Spleen (tissue), 7 donors: ENCODE results near the gene FAM209B.

ENCODE experiments used
- CTCF ChIP-seq, 11 experiments: fragments of 200-600 bp in 7 of 11; fragments of 450-650 bp in 4 of 11; sonication (generic) in 4 of 11; IDR thresholded peaks in 8 of 11; conservative IDR thresholded peaks in 3 of 11; 1 replicate in 7 of 11; 2 replicates in 4 of 11; pipeline versions ENCODE4 v1.4.0 to v1.8.0; 2016 to 2021; ENCODE audit warnings: antibody characterized with exemption in 11 of 11, inconsistent platforms in 4 of 11, mild to moderate bottlenecking in 1 of 11
- POLR2A ChIP-seq, 3 donors: fragments of 450-650 bp; IDR thresholded peaks; one replicate each; pipeline ENCODE4 v1.5.1; 2017; ENCODE audit warnings: antibody characterized with exemption in 3 of 3, mild to moderate bottlenecking in 1 of 3
- donor health status: DM: no; HTN: no; CAD: no; lungs with moderate emphysema.
- donor health status: DM: no; HTN: no; CAD: no.
- donor health status: DM: no; HTN: no; CAD: no.

GRCh38 chr20:56504373-56505005 is 28.6 kb upstream of the FAM209B start:
- TF ChIP-seq CTCF (IDR thresholded peaks at IDR 0.05 in 8 of 11, conservative IDR thresholded peaks at IDR 0.05 in 3 of 11) (peak in 5 of 11 experiments; percentile 14 to 57 (median 44)), POLR2A (IDR thresholded peaks at IDR 0.05) (no peak)
